Activated CD4-positive, alpha-beta memory T cell treated with anti-CD3 and anti-CD28 coated beads for 36 hours (primary cell): Measurements from ENCODE around the gene HMCN2. TPM values are rescaled to one million over a fixed set of nuclear protein-coding genes. Genes with fewer than 3 reads are reported as not detected.
"Not testable (repeated sequence)": the region's sequence is repeated elsewhere in the genome, so short reads cannot be mapped to it uniquely, and the experiment has no call there.

Experiments used
- CTCF ChIA-PET: fragments of 350-600 bp; sonication (Branson Sonifier 250); formaldehyde crosslinking; loops from one replicate; lab custom pipeline; 2021; ENCODE audit warnings: antibody characterized with exemption, inconsistent platforms; lab: Charles Lee
- POLR2A ChIA-PET: fragments of 350-600 bp; sonication (Branson Sonifier 250); formaldehyde crosslinking; loops from one replicate; lab custom pipeline; 2021; ENCODE audit warnings: antibody characterized with exemption; lab: Charles Lee
- DNase-seq: peaks from one replicate; pipeline ENCODE4 v3.0.0-alpha.2; 2020
- H3K27ac Mint-ChIP-seq: one replicate; pipeline ENCODE4 v1.8.0; 2021; ENCODE audit warnings: mixed read lengths
- H3K27me3 Mint-ChIP-seq: one replicate; pipeline ENCODE4 v1.8.0; 2021; ENCODE audit warnings: mixed read lengths
- H3K36me3 Mint-ChIP-seq: one replicate; pipeline ENCODE4 v1.8.0; 2021; ENCODE audit warnings: mixed read lengths
- H3K4me1 Mint-ChIP-seq: one replicate; pipeline ENCODE4 v1.8.0; 2021; ENCODE audit warnings: low read depth, mixed read lengths
- H3K4me3 Mint-ChIP-seq: one replicate; pipeline ENCODE4 v1.8.0; 2021; ENCODE audit warnings: mild to moderate bottlenecking, mixed read lengths
- H3K9me3 Mint-ChIP-seq: one replicate; pipeline ENCODE4 v1.8.0; 2021; ENCODE audit warnings: mixed read lengths
- intact Hi-C: fragments of 100-400 bp; cut with micrococcal nuclease; formaldehyde crosslinking; loops from one replicate; pipeline ENCODE4 v1.15.1; 2023
- total RNA-seq, 2 experiments: library from RNA; stranded (reverse); gene quantifications; one replicate each; pipeline ENCODE4 v1.2.3, GENCODE V29; 2021

The HMCN2 gene
- total RNA-seq, 2 experiments from 2014 or later, result not detected

GRCh38 chr9:130242270-130243014 lies 23.1 kb upstream of the HMCN2 start:
- intact Hi-C loops, result loop anchor here (5.0 kb wide), 2 partner anchors 335 to 405 kb away; partner anchors contain the start of genes C9orf78, FUBP3 and USP20
- Mint-ChIP-seq H3K4me1 (peaks cover 34% of the 10 kb centered on the region), H3K27ac (peak overlapping the region; percentile 7), H3K27me3 (no peaks in the 10 kb centered on the region), H3K4me3 (peak overlapping the region; percentile 53), H3K36me3 (no peaks in the 10 kb centered on the region), H3K9me3 (no peaks in the 10 kb centered on the region)
- DNase-seq, result no peak
- POLR2A ChIA-PET, result no interaction called here
- CTCF ChIA-PET, result interaction anchor here (0.6 to 10.4 kb wide), 14 partner anchors 9 to 438 kb away, joined by 3 to 146 read pairs (median 4); no protein-coding TSS in a partner anchor

- H3K4me3 Mint-ChIP-seq, result peak overlapping the region; percentile 53
- POLR2A ChIA-PET, result interaction anchor here (0.5 kb wide), 1 partner anchor 112 kb away, joined by 3 read pairs; no protein-coding TSS in a partner anchor
- H3K4me1 Mint-ChIP-seq, result peaks cover 32% of the 10 kb centered on the region
- intact Hi-C loops, result loop anchor here (5.0 kb wide), 2 partner anchors 334 to 406 kb away; partner anchors contain the start of genes C9orf78, FUBP3 and USP20
- no peaks in the 10 kb centered on the region for H3K9me3 Mint-ChIP-seq
- H3K27me3 Mint-ChIP-seq, result no peaks in the 10 kb centered on the region
- no peaks in the 10 kb centered on the region for H3K36me3 Mint-ChIP-seq
- H3K27ac Mint-ChIP-seq, result peak overlapping the region; percentile 7
- DNase-seq, result peak; percentile 88
- CTCF ChIA-PET, result interaction anchor here (0.5 to 10.4 kb wide), 17 partner anchors 9 to 1038 kb away, joined by 3 to 146 read pairs (median 3); no protein-coding TSS in a partner anchor
These were observed 22.3 kb upstream of the HMCN2 start for GRCh38 chr9:130243015-130243881.

GRCh38 chr9:130243882-130244170 lies 21.7 kb upstream of the HMCN2 start:
- ChIA-PET POLR2A (interaction anchor here (0.5 kb wide), 1 partner anchor 113 kb away, joined by 3 read pairs; no protein-coding TSS in a partner anchor), CTCF (interaction anchor here (0.6 to 10.4 kb wide), 8 partner anchors 8 to 137 kb away, joined by 3 to 146 read pairs (median 6); no protein-coding TSS in a partner anchor)
- no peaks in the 10 kb centered on the region for H3K9me3 Mint-ChIP-seq
- no peaks in the 10 kb centered on the region for H3K27me3 Mint-ChIP-seq
- DNase-seq, result no peak
- H3K36me3 Mint-ChIP-seq, result no peaks in the 10 kb centered on the region
- peaks cover 30% of the 10 kb centered on the region for H3K4me1 Mint-ChIP-seq
- H3K4me3 Mint-ChIP-seq, result no peak overlapping the region
- H3K27ac Mint-ChIP-seq, result no peak overlapping the region
- intact Hi-C loops, result loop anchor here (5.0 kb wide), 2 partner anchors 333 to 407 kb away; partner anchors contain the start of genes C9orf78, FUBP3 and USP20

- POLR2A ChIA-PET, result no interaction called here
These were observed 20.9 kb upstream of the HMCN2 start for GRCh38 chr9:130244548-130245165.

GRCh38 chr9:130245474-130245873 lies 20.1 kb upstream of the HMCN2 start:
- H3K4me1 Mint-ChIP-seq, result peaks cover 14% of the 10 kb centered on the region
- H3K27ac Mint-ChIP-seq, result no peak overlapping the region
- POLR2A ChIA-PET, result no interaction called here
- H3K9me3 Mint-ChIP-seq, result no peaks in the 10 kb centered on the region
- intact Hi-C loops, result no loop called here
- H3K36me3 Mint-ChIP-seq, result no peaks in the 10 kb centered on the region
- peaks cover 2% of the 10 kb centered on the region for H3K27me3 Mint-ChIP-seq
- no peak overlapping the region for H3K4me3 Mint-ChIP-seq
- CTCF ChIA-PET, result interaction anchor here (1.3 to 2.5 kb wide), 4 partner anchors 9 to 507 kb away, joined by 3 to 10 read pairs (median 6); no protein-coding TSS in a partner anchor
- no peak for DNase-seq

More at GRCh38 chr9:130244548-130245165, 20.9 kb upstream of the HMCN2 start:
- no peaks in the 10 kb centered on the region for H3K36me3 Mint-ChIP-seq
- H3K27ac Mint-ChIP-seq, result no peak overlapping the region
- no peak overlapping the region for H3K4me3 Mint-ChIP-seq
- H3K9me3 Mint-ChIP-seq, result no peaks in the 10 kb centered on the region
- CTCF ChIA-PET, result interaction anchor here (0.6 to 10.4 kb wide), 8 partner anchors 8 to 138 kb away, joined by 3 to 146 read pairs (median 6); no protein-coding TSS in a partner anchor
- peaks cover 23% of the 10 kb centered on the region for H3K4me1 Mint-ChIP-seq
- DNase-seq, result no peak
- intact Hi-C loops, result loop anchor here (5.0 kb wide), 2 partner anchors 333 to 407 kb away; partner anchors contain the start of genes C9orf78, FUBP3 and USP20
- no peaks in the 10 kb centered on the region for H3K27me3 Mint-ChIP-seq

- intact Hi-C loops, result no loop called here
- Mint-ChIP-seq H3K4me1 (peaks cover 9% of the 10 kb centered on the region), H3K36me3 (no peaks in the 10 kb centered on the region), H3K27me3 (peaks cover 2% of the 10 kb centered on the region), H3K9me3 (no peaks in the 10 kb centered on the region), H3K27ac (no peak overlapping the region), H3K4me3 (no peak overlapping the region)
- ChIA-PET POLR2A (no interaction called here), CTCF (interaction anchor here (1.3 to 2.5 kb wide), 5 partner anchors 8 to 508 kb away, joined by 3 to 10 read pairs (median 5); no protein-coding TSS in a partner anchor)
- no peak for DNase-seq
These were observed 19.4 kb upstream of the HMCN2 start for GRCh38 chr9:130246126-130246525.

- ChIA-PET CTCF (interaction anchor here (1.4 to 2.0 kb wide), 2 partner anchors 11 to 12 kb away, joined by 4 to 7 read pairs; no protein-coding TSS in a partner anchor), POLR2A (no interaction called here)
- H3K4me1 Mint-ChIP-seq, result no peaks in the 10 kb centered on the region
- H3K36me3 Mint-ChIP-seq, result no peaks in the 10 kb centered on the region
- no peak overlapping the region for H3K4me3 Mint-ChIP-seq
- peaks cover 12% of the 10 kb centered on the region for H3K27me3 Mint-ChIP-seq
- DNase-seq, result no peak
- no peak overlapping the region for H3K27ac Mint-ChIP-seq
- intact Hi-C loops, result no loop called here
- H3K9me3 Mint-ChIP-seq, result peaks cover 2% of the 10 kb centered on the region
These were observed 10.6 kb upstream of the HMCN2 start for GRCh38 chr9:130254747-130255630.

- POLR2A ChIA-PET, result interaction anchor here (0.7 kb wide), 1 partner anchor 509 kb away, joined by 3 read pairs; no protein-coding TSS in a partner anchor
- CTCF ChIA-PET, result interaction anchor here (1.4 kb wide), 1 partner anchor 13 kb away, joined by 4 read pairs; no protein-coding TSS in a partner anchor
- Mint-ChIP-seq H3K36me3 (no peaks in the 10 kb centered on the region), H3K4me1 (no peaks in the 10 kb centered on the region), H3K27me3 (peaks cover 14% of the 10 kb centered on the region), H3K9me3 (peaks cover 2% of the 10 kb centered on the region), H3K4me3 (no peak overlapping the region), H3K27ac (no peak overlapping the region)
- intact Hi-C loops, result no loop called here
- DNase-seq, result no peak
These were observed 9.9 kb upstream of the HMCN2 start for GRCh38 chr9:130255631-130256134.

- Mint-ChIP-seq H3K36me3 (no peaks in the 10 kb centered on the region), H3K27ac (no peak overlapping the region), H3K27me3 (peaks cover 16% of the 10 kb centered on the region), H3K4me1 (no peaks in the 10 kb centered on the region), H3K4me3 (no peak overlapping the region), H3K9me3 (peaks cover 2% of the 10 kb centered on the region)
- no peak for DNase-seq
- intact Hi-C loops, result no loop called here
- ChIA-PET POLR2A (interaction anchor here (0.7 kb wide), 1 partner anchor 510 kb away, joined by 3 read pairs; no protein-coding TSS in a partner anchor), CTCF (no interaction called here)
These were observed 8.9 kb upstream of the HMCN2 start for GRCh38 chr9:130256644-130257043.

- H3K4me3 Mint-ChIP-seq, H3K27ac Mint-ChIP-seq, H3K36me3 Mint-ChIP-seq, POLR2A ChIA-PET, DNase-seq, H3K4me1 Mint-ChIP-seq, intact Hi-C loops, H3K9me3 Mint-ChIP-seq: not testable (repeated sequence)
- H3K27me3 Mint-ChIP-seq, result peaks cover 26% of the 10 kb centered on the region
- CTCF ChIA-PET, result interaction anchor here (0.6 kb wide), 1 partner anchor 142 kb away, joined by 3 read pairs; no protein-coding TSS in a partner anchor
These were observed 7.4 kb upstream of the HMCN2 start for GRCh38 chr9:130258137-130258536.
